Measurements from ENCODE around the gene HYI. TPM values are rescaled to one million over a fixed set of nuclear protein-coding genes. Genes with fewer than 3 reads are reported as not detected.
A peak's percentile ranks its signal among the peaks of the same experiment; 100 is the strongest.

Gene HYI
- total RNA-seq, 2 experiments from 2014 or later, result 10.8 to 13.5 TPM

Small RNAs within 50 kb of the gene (microRNA-seq; reads per million reads assigned to microRNA genes)
- 4.6 reads per million, percentile 12 among the genes with 10 or more reads in this experiment for gene MIR6735 (ENCODE audit: borderline replicate concordance)

Other genes with a start within 250 kb of the HYI start
- gene TMEM125, start 183.9 kb downstream of the HYI start, total RNA-seq, result not detected
- not detected for gene C1orf210, start 168.3 kb downstream of the HYI start, total RNA-seq
- not detected for gene TIE1, start 152.9 kb downstream of the HYI start, total RNA-seq
- gene MPL, start 116.1 kb downstream of the HYI start, total RNA-seq, result not detected
- gene CDC20, start 95.0 kb downstream of the HYI start, total RNA-seq, result 100 to 1,000 TPM; 158 to 163 TPM
- 10 to 100 TPM; 56.0 to 72.1 TPM for gene ELOVL1, start 85.9 kb downstream of the HYI start, total RNA-seq
- gene MED8, start 64.1 kb downstream of the HYI start, total RNA-seq, result 10 to 100 TPM; 32.3 to 36.6 TPM
- 10 to 100 TPM; 33.6 to 36.3 TPM for gene SZT2, start 64.0 kb downstream of the HYI start, total RNA-seq
- 1 to 10 TPM; 5.1 to 6.8 TPM for gene PTPRF, start 77.0 kb upstream of the HYI start, total RNA-seq
- gene KDM4A, start 196.2 kb upstream of the HYI start, total RNA-seq, result 10 to 100 TPM; 34.0 to 35.8 TPM

All from activated CD4-positive, alpha-beta T cell treated with anti-CD3 and anti-CD28 coated beads for 36 hours (primary cell).